Endodermal cell (in vitro differentiated cells): ENCODE data around the gene SBNO2. TPM values are rescaled to one million over a fixed set of nuclear protein-coding genes. Genes with fewer than 3 reads are reported as not detected.

Experiments
- DNase-seq: peaks from one replicate; pipeline ENCODE4 v3.0.0-alpha.2; 2017
- H3K27ac ChIP-seq: 2 replicates; pipeline ENCODE4 v1.5.1; 2013; ENCODE audit warnings: mild to moderate bottlenecking, low read depth, low read length, moderate library complexity
- H3K27me3 ChIP-seq: 2 replicates; pipeline ENCODE4 v1.6.1; 2013; ENCODE audit warnings: mild to moderate bottlenecking, low read length, moderate library complexity; ENCODE audit not compliant: insufficient read depth, control insufficient read depth, poor library complexity, severe bottlenecking
- H3K36me3 ChIP-seq: 2 replicates; pipeline ENCODE4 v1.7.0; 2013; ENCODE audit warnings: mild to moderate bottlenecking, low read length, moderate library complexity; ENCODE audit not compliant: control insufficient read depth, insufficient read depth
- H3K4me1 ChIP-seq: one replicate; pipeline ENCODE4 v1.7.0; 2013; ENCODE audit warnings: low read length; ENCODE audit not compliant: control insufficient read depth, insufficient read depth
- H3K4me3 ChIP-seq: 2 replicates; pipeline ENCODE4 v1.5.1; 2013; ENCODE audit warnings: mild to moderate bottlenecking, low read length, moderate library complexity
- H3K9ac ChIP-seq: 2 replicates; pipeline ENCODE4 v1.6.1; 2013; ENCODE audit warnings: mild to moderate bottlenecking, low read length, moderate library complexity; ENCODE audit not compliant: poor library complexity, severe bottlenecking; ENCODE audit errors: extremely low read depth
- H3K9me3 ChIP-seq: 2 replicates; pipeline ENCODE4 v1.6.1; 2013; ENCODE audit warnings: mild to moderate bottlenecking, low read length, moderate library complexity; ENCODE audit not compliant: control insufficient read depth
- H3K27ac Mint-ChIP-seq: 2 replicates; pipeline ENCODE4 v1.8.0; 2020; ENCODE audit warnings: mixed read lengths
- H3K27me3 Mint-ChIP-seq: 2 replicates; pipeline ENCODE4 v1.8.0; 2021; ENCODE audit warnings: mild to moderate bottlenecking, mixed read lengths; ENCODE audit not compliant: insufficient read depth
- H3K36me3 Mint-ChIP-seq: 2 replicates; pipeline ENCODE4 v1.8.0; 2020; ENCODE audit warnings: low read depth, mixed read lengths
- H3K4me1 Mint-ChIP-seq: 2 replicates; pipeline ENCODE4 v1.8.0; 2020; ENCODE audit warnings: mixed read lengths
- H3K4me3 Mint-ChIP-seq: 2 replicates; pipeline ENCODE4 v1.8.0; 2020; ENCODE audit warnings: mild to moderate bottlenecking, moderate library complexity, mixed read lengths
- H3K9me3 Mint-ChIP-seq: 2 replicates; pipeline ENCODE4 v1.8.0; 2020; ENCODE audit warnings: mild to moderate bottlenecking, mixed read lengths
- WGBS, 2 experiments: methylation state at CpG; one replicate each; pipeline versions ENCODE4 v1.1.5 to v1.1.7; 2013; ENCODE audit warnings: missing lambda C conversion rate in 2 of 2, mixed read lengths in 1 of 2; ENCODE audit not compliant: insufficient coverage in 1 of 2, insufficient read length in 1 of 2; 5-methylcytosine and 5-hydroxymethylcytosine counted together
- total RNA-seq, 2 donors: library from RNA; stranded (reverse); fragmentation: NEBNext Ultra II Directional in 1 of 2; extraction: Animal tissue kit (Norgen Biotek cat#: 25700) in 1 of 2; gene quantifications; 2 replicates in 1 of 2; 3 replicates in 1 of 2; pipeline ENCODE4 v1.2.1, GENCODE V29; 2021
- TF ChIP-seq, protein P1 (sequence below): fragments of 200-600 bp; sonication (generic); conservative IDR thresholded peaks from 2 replicates; pipeline ENCODE4 v1.5.0; 2021; ENCODE audit warnings: antibody characterized with exemption, mild to moderate bottlenecking

The SBNO2 gene
- total RNA-seq, 2 donors from 2014 or later = 43.3 to 50.4 TPM

DNA sequence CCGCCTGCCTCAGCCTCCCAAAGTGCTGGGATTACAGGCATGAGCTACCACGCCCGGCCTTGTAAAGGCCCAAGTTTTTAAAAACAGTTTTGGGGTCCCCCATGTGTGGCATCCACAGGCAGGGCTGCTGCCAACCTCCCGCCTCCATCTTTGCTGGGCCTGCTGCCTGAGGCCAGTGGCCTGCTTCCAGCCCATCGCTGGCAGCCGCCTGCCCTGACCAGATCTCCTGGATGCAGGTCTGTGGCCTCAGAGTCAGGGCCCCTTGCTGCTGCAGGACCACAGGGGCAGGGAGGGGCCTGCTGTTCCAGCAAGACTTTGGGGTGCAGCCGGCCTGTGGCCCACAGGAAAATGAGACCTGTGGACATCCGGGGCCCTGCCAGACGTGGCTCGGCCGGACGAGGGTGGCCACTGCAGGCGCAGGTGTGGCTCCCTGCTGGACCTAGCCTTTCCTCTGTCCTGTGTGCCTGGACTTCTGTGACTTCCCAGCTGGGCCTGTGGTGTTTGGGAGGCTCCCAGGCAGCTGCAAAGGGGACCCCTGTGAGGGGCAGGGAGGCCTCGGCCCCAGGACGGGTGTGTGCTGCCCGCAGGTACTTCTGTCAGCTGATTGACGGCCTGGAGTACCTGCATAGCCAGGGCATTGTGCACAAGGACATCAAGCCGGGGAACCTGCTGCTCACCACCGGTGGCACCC lies 45.9 kb upstream of the SBNO2 start:
- WGBS, 2 experiments = 94 to 96% methylated on average over 17 to 19 of the region's 19 CpGs
- Histone ChIP-seq H3K27me3 (no peaks in the 10 kb centered on the region), H3K27ac (peak overlapping the region; percentile 17), H3K4me3 (no peak overlapping the region), H3K4me1 (no peaks in the 10 kb centered on the region), H3K9ac (no peak overlapping the region), H3K9me3 (no peaks in the 10 kb centered on the region), H3K36me3 (peaks cover 18% of the 10 kb centered on the region)
- DNase-seq = no peak
- no peak overlapping the region for H3K4me3 Mint-ChIP-seq
- no peak overlapping the region for H3K27ac Mint-ChIP-seq
- TF ChIP-seq, protein P1, sequence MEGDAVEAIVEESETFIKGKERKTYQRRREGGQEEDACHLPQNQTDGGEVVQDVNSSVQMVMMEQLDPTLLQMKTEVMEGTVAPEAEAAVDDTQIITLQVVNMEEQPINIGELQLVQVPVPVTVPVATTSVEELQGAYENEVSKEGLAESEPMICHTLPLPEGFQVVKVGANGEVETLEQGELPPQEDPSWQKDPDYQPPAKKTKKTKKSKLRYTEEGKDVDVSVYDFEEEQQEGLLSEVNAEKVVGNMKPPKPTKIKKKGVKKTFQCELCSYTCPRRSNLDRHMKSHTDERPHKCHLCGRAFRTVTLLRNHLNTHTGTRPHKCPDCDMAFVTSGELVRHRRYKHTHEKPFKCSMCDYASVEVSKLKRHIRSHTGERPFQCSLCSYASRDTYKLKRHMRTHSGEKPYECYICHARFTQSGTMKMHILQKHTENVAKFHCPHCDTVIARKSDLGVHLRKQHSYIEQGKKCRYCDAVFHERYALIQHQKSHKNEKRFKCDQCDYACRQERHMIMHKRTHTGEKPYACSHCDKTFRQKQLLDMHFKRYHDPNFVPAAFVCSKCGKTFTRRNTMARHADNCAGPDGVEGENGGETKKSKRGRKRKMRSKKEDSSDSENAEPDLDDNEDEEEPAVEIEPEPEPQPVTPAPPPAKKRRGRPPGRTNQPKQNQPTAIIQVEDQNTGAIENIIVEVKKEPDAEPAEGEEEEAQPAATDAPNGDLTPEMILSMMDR = no peak
- H3K4me1 Mint-ChIP-seq = peaks cover 5% of the 10 kb centered on the region
- no peaks in the 10 kb centered on the region for H3K27me3 Mint-ChIP-seq
- H3K9me3 Mint-ChIP-seq = no peaks in the 10 kb centered on the region
- H3K36me3 Mint-ChIP-seq = peaks cover 7% of the 10 kb centered on the region

DNA sequence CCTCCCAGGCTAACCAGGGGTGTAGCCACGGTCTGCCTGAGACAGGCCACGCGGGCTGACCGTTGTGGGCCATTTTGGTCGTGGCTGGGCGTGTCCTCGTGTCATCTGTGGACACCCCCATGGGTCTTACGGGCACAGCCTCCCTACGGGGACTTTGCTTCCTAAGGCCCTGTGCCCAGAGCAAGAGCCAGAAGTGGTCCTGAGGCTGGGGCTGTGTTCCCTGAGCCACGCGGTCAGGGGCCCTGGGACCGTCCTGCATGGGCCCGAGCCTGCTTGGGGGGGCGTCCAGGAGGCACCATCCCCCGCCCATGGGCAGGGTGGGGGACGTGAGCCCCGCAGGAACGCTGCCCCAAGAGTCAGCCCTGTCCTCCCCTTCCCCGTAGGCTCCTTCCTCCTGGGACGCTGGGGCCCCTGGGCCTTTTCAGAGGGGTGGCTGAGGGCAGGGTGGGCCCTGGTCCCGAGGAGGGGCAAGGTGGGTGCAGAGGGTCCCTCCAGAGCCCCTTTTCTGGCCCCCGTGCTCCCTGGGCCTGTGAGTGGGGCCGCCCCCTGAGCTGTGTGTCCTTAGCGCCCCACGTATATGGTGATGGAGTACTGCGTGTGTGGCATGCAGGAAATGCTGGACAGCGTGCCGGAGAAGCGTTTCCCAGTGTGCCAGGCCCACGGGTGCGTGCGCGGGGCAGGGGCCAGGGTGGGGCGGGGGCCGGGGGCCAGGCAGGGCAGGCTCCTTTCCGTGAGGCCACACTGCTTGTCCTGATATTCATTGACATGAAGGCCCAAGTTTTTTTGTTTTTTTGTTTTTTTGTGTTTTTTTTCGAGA lies 44.9 kb upstream of the SBNO2 start:
- Histone ChIP-seq H3K9ac (no peak overlapping the region), H3K4me3 (no peak overlapping the region), H3K9me3 (no peaks in the 10 kb centered on the region), H3K27me3 (no peaks in the 10 kb centered on the region), H3K36me3 (peaks cover 18% of the 10 kb centered on the region), H3K4me1 (no peaks in the 10 kb centered on the region), H3K27ac (no peak overlapping the region)
- Mint-ChIP-seq H3K36me3 (peaks cover 10% of the 10 kb centered on the region), H3K27ac (no peak overlapping the region), H3K27me3 (no peaks in the 10 kb centered on the region), H3K9me3 (no peaks in the 10 kb centered on the region), H3K4me3 (no peak overlapping the region), H3K4me1 (peaks cover 5% of the 10 kb centered on the region)
- WGBS, 2 experiments = 93 to 94% methylated on average over 26 to 37 of the region's 37 CpGs
- TF ChIP-seq, protein P1 = no peak
- no peak for DNase-seq

DNA sequence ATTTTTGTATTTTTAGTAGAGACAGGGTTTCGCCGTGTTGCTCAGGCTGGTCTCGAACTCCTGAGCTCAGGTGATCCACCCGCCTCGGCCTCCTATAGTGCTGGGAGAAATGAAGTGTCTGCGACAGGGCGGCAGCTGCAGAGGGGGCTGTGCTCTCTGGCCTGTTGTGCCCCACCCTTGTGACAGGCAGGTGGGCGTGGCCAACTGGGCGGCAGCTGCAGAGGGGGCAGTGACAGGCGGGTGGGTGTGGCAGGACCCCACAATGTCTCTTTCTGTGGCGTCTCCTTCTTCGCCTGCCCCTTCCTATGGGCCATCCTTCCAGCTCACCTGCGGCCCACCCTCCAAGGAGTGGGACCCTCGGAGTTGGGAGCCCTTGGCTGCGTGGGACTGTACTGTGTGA lies 43.3 kb upstream of the SBNO2 start:
- no peaks in the 10 kb centered on the region for H3K9me3 Mint-ChIP-seq
- DNase-seq = no peak
- H3K36me3 ChIP-seq = peaks cover 22% of the 10 kb centered on the region
- TF ChIP-seq, protein P1 = no peak
- H3K4me3 Mint-ChIP-seq = no peak overlapping the region
- peaks cover 15% of the 10 kb centered on the region for H3K36me3 Mint-ChIP-seq
- no peaks in the 10 kb centered on the region for H3K27me3 ChIP-seq
- no peak overlapping the region for H3K4me3 ChIP-seq
- H3K4me1 ChIP-seq = no peaks in the 10 kb centered on the region
- no peak overlapping the region for H3K27ac ChIP-seq
- no peaks in the 10 kb centered on the region for H3K27me3 Mint-ChIP-seq
- 83 to 87% methylated on average over 12 to 15 of the region's 15 CpGs for WGBS, 2 experiments
- H3K9me3 ChIP-seq = no peaks in the 10 kb centered on the region
- H3K4me1 Mint-ChIP-seq = peaks cover 5% of the 10 kb centered on the region
- no peak overlapping the region for H3K9ac ChIP-seq
- H3K27ac Mint-ChIP-seq = no peak overlapping the region
